CD4-positive, alpha-beta T cell treated with Interleukin-12 subunit alpha and Interleukin-12 subunit beta, for 1 hour (primary cell): ENCODE results near the gene MYPOP.
"Not testable (repeated sequence)": the region's sequence is repeated elsewhere in the genome, so short reads cannot be mapped to it uniquely, and the experiment has no call there.

Source experiments
- DNase-seq: peaks from one replicate; pipeline ENCODE4 v3.0.0-alpha.2; 2020

MYPOP gene

GRCh38 chr19:45882652-45883585 is 19.5 kb downstream of the MYPOP start:
- DNase-seq = peak; percentile 87

- DNase-seq = no peak
Measured at GRCh38 chr19:45881909-45882528, 20.4 kb downstream of the MYPOP start.

DNA sequence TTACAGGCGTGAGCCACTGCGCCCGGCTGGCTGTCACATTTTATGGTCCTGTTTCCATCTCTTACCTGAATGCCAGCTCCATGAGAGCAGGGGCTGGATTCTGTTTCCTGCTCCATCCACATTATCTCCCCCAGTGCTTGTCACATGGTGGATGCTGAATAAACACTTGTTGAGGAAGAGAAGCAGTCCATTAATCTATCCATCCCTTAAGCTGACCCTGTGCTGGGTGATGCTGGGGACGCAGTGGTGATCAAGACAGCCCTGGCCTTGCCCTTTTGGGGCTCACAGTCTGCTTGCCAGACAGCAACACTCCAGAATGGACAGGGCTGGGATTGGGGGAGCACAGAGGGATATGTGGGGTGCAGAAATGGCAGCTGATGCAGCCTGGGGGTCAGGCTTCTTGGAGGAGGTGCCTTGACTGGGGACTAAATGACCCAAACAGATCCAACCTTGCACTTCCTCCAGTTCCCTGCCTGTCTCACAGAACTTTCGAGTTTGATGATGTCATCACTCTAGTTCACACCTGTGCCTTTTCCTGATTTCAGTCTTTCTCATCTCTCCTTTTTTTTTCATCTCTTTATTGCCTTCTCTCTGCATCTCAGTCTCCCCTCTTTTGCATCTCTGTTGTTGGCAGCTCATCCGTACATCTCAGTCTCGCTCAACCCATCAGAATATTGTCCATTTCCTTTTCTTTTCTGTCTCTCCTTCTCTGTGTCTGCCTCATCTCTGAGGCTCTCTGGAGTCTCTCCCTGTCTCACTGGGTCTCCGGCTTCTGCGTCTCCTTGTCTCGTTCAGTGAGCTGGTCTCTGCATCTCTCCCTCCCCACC is 21.1 kb downstream of the MYPOP start:
- DNase-seq = no peak

GRCh38 chr19:45879971-45880370 is 22.4 kb downstream of the MYPOP start:
- no peak for DNase-seq

GRCh38 chr19:45879055-45879454 is 23.4 kb downstream of the MYPOP start:
- no peak for DNase-seq

DNA sequence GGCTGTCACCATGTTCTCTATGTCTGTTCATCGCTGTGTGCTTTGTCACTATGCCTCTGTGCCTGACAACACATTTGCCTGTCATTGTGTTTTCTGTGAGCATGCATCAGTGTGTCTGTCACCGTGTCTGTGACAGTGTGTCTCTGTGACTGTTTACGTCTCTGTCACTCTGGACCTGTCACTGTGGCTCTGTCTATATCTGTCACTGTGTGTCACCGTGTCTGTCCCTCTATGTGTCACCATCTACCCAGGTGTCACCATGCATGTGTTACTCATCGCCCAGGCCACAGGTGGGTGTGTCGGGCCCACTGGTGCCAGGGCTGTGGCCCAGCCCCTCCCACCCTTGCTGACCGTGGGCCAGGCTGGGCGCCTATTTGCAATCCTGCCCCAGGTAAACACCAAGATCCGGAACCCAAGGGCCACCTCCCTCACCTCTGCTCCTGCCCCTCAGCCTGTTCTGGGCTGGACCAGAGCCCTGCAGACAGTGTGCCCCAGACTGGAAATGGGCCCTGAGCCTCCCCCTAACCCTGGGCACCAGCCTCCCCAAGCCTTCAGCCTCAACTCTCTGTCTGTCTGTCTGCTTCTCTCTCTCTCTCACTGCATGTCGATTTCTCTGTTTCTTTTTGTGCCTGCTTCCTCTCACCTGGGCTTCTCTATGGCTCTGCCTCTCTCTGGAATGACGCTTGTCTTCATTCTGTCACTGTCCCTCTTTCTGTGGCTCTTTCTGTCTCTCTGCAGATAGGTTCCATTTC is 24.2 kb downstream of the MYPOP start:
- no peak for DNase-seq

DNA sequence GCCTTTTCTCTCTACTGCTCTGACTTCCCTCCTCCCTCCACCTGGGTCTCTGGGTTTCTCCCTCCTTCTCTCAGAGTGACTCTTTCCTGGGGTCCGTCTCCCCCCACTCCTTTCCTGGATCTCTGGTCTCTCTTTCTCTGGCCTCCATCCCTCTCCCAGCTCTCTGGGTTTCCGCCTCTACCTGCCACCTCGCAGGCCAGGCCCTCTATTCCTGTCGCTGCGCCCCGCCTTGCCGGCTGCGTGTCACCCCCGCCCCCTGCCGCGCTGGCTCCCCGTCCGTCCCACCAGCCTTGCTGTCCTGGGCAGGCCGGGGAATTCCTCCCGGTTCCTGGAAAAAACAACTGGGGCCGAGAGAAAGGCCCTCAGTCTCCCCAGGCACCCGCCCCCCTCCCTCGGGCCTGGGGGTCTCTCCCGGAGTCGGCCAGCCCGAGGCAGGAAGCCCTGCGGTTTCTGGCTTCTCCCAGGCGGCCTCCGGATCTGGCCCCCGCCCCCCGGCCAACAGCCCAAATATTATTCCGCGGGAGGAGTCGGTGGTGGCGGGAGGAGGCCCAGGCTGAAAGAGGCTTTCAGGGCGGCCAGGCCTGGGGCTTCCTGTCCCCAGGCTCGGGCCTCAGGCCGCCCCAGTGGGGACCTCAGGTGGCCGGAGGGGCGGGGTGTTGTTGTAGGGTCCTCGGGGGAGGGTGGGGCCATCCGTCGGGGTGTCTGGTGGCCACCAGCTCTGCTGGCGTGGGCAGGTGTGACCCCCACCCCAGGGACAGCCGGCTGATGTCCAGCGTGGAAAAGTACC is 25.8 kb downstream of the MYPOP start:
- DNase-seq = peak; percentile 13

- DNase-seq = no peak
Measured at GRCh38 chr19:45876161-45876410, 26.3 kb downstream of the MYPOP start.

DNA sequence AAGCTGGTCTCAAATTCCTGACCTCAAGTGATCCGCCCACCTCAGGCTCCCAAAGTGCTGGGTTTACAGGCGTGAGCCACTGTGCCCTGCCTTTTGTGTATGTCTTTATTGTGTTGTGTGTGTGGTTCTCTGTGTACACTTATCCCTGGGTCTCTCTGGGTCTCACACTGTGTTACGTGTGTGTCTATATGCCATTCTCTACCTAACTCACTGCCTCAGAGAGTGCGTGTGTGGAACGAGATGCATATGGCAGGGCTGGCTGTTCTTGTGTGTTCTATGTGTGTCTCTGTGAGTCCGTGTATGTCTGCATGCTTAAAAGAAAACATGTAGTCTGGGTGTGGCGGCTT is 27.8 kb downstream of the MYPOP start:
- no peak for DNase-seq

DNA sequence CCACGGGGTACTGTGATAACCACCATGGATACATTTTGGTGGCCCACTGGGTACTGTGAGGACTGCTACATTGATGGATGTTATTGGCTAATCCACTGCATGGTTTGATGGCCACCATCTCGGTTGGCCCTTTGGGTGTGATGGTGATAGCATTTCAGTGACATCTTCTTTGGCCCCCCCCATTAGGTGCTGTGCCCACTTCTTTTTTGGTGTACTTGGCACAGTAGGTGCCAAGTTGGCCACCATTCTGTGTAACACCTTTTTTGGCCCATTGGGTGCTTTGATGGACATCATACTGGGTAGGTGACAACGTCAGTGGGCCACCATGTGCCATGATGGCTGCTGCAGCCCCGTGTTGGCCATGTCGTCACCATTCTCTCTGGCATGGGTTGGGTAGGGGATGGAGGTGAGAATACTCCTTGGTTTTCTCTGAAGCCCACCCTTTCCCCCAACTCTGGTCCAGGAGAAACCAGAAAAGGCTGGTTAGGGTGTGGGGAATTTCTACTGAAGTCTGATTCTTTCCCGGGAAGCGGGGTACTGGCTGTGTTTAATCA is 29.1 kb downstream of the MYPOP start:
- no peak for DNase-seq

DNA sequence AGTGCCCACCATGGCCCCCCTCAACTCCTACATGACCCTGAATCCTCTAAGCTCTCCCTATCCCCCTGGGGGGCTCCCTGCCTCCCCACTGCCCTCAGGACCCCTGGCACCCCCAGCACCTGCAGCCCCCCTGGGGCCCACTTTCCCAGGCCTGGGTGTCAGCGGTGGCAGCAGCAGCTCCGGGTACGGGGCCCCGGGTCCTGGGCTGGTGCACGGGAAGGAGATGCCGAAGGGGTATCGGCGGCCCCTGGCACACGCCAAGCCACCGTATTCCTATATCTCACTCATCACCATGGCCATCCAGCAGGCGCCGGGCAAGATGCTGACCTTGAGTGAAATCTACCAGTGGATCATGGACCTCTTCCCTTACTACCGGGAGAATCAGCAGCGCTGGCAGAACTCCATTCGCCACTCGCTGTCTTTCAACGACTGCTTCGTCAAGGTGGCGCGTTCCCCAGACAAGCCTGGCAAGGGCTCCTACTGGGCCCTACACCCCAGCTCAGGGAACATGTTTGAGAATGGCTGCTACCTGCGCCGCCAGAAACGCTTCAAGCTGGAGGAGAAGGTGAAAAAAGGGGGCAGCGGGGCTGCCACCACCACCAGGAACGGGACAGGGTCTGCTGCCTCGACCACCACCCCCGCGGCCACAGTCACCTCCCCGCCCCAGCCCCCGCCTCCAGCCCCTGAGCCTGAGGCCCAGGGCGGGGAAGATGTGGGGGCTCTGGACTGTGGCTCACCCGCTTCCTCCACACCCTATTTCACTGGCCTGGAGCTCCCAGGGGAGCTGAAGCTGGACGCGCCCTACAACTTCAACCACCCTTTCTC is 30.1 kb downstream of the MYPOP start:
- DNase-seq = no peak

GRCh38 chr19:45870798-45871197 is 31.6 kb downstream of the MYPOP start:
- no peak for DNase-seq

- not testable (repeated sequence) for DNase-seq
Measured at GRCh38 chr19:45867241-45867640, 35.2 kb downstream of the MYPOP start.

DNA sequence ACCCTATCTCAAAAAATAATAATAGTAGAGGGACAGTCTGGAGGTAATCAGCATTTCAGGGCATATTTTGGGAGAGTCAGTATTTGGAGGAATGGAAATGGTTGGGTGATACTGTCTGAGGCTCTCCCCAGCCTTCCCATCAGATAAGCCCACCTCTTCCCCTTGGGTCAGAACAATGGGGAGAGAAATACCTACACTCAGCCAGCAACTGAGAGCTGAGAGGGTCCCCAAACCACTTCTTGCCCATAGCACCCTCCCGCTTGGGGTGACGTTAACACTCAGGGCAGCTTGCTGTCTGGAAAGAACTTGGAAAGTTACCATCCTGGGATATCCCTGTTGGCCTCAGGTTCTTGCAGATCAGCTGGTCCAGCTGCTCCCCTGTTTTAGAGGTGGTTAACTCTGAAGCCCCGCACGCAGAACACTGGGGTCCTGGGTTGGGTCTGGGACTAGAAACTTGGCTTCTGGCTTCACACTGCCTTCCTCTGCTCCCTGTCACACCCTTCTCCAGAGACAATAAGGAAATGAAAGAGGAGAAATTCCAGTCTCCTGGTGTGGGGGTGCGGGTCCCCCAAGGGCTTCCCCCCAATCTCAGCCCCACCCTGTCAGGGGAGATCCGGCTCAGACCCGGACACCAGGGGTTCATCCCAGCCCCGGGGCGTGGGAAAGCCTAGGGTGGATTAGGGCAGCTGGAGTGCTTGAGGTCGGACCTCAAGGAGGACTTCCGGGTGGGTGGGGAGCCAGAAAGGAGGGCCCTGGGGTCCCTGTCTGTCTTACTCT is 35.8 kb downstream of the MYPOP start:
- no peak for DNase-seq

GRCh38 chr19:45865269-45865948 is 37.0 kb downstream of the MYPOP start:
- DNase-seq = no peak

DNA sequence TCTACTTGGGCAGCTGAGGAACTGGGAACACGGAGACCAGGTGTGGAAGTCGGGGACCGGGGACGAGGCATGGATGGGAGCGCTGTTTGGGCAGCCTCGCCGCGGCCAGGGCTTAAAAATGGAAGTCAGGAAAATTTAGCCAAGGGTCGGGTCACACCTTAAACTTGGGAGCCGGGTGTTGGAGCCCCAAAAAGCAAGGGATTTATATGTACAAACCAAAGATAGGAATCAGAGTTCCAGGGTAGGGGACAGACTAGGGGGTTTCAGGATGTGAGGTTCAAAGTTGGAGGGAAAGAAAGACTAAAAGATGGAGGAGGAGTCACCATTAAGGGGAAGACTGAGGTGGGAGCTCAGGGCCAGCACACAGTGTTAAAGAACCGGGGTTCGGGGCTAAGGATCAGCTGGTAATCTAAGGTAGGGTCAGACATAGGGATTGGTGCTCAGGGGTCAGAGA is 37.8 kb downstream of the MYPOP start:
- no peak for DNase-seq

DNA sequence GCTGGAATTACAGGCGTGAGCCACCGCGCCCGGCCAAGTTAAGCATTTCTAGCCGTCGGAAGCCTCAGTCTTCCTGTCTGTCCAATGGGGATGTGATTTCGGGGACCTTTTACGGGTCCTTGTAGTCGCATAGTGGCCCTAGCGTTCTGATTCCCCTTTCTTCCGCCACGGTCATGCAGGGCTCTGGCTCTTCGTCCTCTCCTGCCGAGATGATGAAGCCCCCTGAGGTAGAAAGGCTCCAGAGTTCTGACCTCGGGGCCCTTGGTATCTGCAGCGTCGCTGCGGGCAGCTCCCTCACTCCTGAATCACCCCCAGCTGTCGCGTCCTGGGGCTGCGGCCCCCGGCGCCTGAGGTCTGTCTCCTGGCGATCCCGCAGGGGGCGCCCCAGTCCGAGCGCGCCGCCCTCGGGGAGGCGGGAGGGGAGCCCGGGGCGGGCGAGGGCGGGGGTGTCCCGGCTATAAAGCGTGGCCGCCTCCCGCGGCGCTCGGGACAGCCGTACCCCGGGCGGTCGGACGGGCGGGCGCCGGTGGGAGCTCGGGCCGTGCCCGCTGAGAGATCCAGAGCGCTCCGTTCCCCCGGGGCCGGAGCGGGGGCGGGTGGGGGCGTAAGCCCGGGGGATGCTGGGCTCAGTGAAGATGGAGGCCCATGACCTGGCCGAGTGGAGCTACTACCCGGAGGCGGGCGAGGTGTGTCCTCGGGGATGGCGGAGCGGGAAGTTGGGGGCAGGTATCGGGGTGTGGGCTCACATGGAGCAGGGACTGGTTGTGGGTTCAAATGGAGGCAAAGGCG is 38.4 kb downstream of the MYPOP start, which contains the start of gene FOXA3:
Gene FOXA3, plus strand, starts transcription at position 487 of the 789 bp plus-strand sequence. Its CDS starts 131 bp downstream, at position 618.
- DNase-seq = peak; percentile 70

GRCh38 chr19:45863335-45863839 is 39.0 kb downstream of the MYPOP start:
- DNase-seq = no peak
